HG02884 (cell line): ENCODE measurements around the gene ECHDC1.
A peak's percentile ranks its signal among the peaks of the same experiment; 100 is the strongest.
"Not testable (repeated sequence)": the region's sequence is repeated elsewhere in the genome, so short reads cannot be mapped to it uniquely, and the experiment has no call there.

ENCODE experiments used
- ATAC-seq: cut with Tn5 transposase; IDR thresholded peaks from one replicate; pipeline ENCODE4 v1.9.1; 2021; ENCODE audit warnings: mild to moderate bottlenecking, moderate library complexity; ENCODE audit not compliant: unreplicated experiment

ECHDC1 gene

GRCh38 chr6:127342296-127342945 is 988 bp downstream of the ECHDC1 start:
- no peak for ATAC-seq

DNA sequence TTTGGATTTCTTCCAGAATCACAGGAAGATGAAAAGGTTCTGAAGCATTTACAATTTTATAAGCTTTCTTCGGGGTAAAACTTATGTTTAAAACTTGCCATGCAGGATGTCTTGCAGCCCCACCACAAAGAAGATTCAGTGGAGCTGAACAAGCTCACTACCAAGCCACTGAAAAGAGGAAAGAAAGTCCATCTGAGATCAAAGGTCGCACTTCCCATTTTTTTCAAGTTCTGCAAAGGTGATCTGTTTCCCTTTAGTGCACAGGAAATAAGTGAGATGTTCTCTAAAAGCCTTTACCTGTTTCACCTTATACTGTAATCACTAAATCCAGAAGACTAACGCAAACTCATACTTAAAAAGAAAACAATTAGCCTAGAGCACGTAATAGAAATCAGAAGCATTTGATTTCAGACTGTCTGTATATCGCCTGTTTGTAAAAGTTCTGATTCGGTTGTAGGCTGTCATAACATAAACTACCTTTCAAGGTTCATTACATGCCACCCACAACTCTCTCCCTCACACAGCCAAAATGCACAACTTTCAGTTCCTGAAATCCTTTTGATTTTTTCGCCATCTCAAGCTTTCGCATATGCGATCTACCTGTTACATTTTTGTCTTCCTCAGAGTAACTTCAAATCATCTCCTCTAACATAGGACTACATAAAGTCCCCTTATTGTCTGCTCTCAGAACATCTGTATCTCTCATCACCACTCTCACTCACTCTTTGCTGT is 1.8 kb downstream of the ECHDC1 start:
- peak; percentile 34 for ATAC-seq

GRCh38 chr6:127340171-127340570 is 3.2 kb downstream of the ECHDC1 start:
- no peak for ATAC-seq

- ATAC-seq: no peak
These were observed 4.5 kb downstream of the ECHDC1 start for GRCh38 chr6:127338936-127339335.

DNA sequence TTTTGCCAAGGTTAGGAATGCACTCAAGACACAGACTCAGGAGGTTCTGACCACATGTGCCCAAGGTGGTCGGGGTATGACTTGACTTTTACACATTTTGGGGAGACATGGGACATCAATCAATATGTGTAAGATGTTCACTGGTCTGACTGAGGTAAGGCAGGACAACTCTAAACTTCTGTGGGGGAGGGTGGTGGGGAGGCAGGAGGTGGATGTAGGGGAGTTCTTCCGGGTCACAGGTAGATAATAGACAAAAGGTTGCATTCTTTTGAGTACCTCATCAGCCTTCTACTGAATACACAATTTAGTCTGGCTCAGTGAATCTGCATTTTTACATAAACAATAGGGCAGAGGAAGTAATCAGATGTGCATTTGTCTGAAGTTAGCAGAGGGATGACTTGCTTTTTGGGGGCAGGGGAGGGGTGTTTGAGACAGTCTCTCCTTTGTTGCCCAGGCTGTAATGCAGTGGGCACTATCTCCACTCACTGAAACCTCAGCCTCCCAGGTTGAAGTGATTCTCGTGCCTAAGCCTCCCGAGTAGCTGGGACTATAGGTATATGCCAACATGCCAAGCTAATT is 10.9 kb downstream of the ECHDC1 start:
- no peak for ATAC-seq

GRCh38 chr6:127331256-127331655 is 12.2 kb downstream of the ECHDC1 start:
- ATAC-seq: not testable (repeated sequence)

GRCh38 chr6:127328043-127328609 is 15.3 kb downstream of the ECHDC1 start:
- ATAC-seq: no peak

GRCh38 chr6:127319686-127320085 is 23.7 kb downstream of the ECHDC1 start:
- ATAC-seq: no peak

DNA sequence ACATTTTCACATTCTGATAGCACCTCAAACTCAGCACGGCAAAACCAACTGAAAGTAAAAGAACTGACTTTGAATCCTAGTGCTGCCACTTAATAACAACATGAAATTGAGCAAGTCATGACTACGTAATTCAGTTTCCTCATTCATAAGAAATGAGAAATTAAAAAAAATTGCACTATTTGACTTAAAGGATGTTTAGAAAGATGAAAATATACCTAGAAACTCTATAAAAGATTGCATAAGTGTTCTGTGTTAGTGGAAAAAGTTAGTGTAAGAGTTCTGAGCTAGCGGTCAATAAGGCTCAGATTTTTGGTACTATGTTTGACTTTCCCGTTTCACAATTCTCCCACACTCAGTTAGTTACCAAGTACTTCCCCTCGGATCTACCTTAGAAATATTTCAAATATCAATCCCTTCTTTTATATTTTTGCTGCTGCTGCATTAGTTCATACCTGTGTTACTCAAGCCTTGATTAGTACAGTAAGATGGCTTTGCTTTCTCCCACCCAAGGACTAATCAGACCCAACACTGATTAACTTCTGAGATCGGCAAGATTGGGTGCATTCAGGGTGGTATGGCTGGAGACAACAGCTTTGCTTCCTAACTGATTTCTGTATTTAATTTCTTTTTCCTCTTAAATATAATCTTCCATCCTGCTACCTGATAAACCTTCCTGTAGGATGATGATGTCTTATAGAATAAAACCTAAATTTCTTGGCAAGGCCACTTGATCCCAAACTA is 25.9 kb downstream of the ECHDC1 start:
- ATAC-seq: no peak

- no peak for ATAC-seq
These were observed 37.7 kb downstream of the ECHDC1 start for GRCh38 chr6:127305741-127306140.

DNA sequence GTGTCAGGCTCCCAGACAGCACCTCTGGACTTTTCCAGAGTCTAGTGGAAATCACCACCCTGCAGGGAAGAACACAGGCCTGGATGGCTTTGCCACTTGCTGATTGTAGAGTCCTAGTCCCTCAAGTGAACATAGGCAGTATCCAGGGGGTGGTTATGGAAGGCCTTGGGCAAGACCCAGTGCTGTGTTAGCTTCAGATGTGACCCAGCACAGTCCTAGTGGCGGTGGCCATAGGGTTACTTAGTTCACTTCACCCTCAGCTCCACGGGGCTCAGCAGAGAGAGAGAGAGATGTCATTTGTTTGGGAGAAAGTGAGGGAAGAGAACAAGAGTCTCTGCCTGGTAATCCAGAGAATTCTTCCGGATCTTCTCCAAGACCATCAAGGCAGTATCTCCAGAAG is 39.5 kb downstream of the ECHDC1 start:
- ATAC-seq: no peak

GRCh38 chr6:127302728-127303660 is 40.4 kb downstream of the ECHDC1 start:
- ATAC-seq: peak; percentile 84

DNA sequence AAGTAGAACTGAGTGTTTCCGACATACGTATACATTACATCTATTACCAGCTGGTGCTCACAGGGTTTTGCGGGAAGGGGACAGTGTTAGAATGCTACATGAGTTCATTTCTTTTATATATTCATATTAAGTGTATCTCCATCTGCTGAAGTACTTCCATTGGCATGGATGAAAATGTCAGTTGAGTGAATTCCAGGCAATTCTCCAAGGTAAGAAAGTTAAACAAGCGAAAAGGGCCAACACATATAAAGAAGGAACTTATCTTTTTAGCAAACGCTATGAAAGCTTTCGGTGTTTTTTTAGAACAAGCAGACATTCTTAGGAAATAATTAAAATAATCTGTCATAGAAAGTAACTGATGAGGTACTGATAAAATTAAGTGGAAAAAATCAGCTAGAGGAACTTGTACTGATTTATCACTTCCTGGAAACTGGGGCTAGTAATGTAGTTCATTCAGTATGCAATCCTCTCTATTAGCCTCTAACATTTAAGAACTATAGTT is 42.2 kb downstream of the ECHDC1 start:
- ATAC-seq: no peak

GRCh38 chr6:127300411-127300810 is 43.0 kb downstream of the ECHDC1 start:
- no peak for ATAC-seq

GRCh38 chr6:127299522-127300240 is 43.7 kb downstream of the ECHDC1 start:
- no peak for ATAC-seq

DNA sequence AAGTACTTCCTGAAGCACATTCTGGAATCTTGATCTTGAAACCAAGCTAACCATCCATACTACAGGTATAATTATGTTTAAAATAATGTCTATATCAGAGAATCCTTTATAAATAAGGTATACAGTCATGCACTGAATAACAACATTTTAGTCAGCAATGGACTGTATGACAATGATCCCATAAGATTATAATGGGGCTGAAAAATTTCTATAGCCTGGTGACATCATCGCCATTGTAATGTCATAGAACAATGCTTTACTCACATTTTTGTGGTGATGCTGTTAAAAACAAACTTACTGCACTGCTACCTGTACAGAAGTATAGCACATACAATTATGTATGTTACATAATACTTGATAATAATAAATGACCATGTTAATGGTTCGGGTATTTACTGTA is 44.9 kb downstream of the ECHDC1 start:
- no peak for ATAC-seq

- ATAC-seq: no peak
These were observed 45.8 kb downstream of the ECHDC1 start for GRCh38 chr6:127297502-127298070.

- ATAC-seq: peak; percentile 82
These were observed 51.9 kb downstream of the ECHDC1 start for GRCh38 chr6:127291495-127291894.
